ENCODE data around the gene ANKRD17.
"Not testable (repeated sequence)": the region's sequence is repeated elsewhere in the genome, so short reads cannot be mapped to it uniquely, and the experiment has no call there.

The ANKRD17 gene

DNA sequence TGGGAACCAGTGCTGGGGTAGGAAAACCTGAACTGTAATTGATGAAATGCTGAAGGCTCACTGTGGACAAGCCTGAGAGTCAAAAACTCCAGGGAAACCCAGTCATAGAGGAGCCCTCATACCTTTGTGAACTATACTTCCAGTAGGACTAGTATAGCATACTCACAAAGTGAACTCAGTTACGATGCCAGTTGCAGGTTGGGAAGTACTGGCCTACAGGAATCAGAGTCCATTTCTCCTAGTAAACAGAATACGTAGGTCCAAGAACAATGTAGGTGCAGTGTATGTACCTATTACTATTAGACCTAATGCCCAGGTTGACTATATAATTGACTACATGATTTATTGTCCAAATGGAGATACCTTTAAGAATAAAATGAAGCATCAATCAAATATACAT lies 8.5 kb upstream of the ANKRD17 start:
- no peak overlapping the region for H3K9ac ChIP-seq (ENCODE audit: low read depth in 1 of 2, low read length in 2 of 2)
- H3K4me3 ChIP-seq (ENCODE audit: low read depth in 1 of 2, low read length in 2 of 2), result no peak overlapping the region
- H3K4me1 ChIP-seq (ENCODE audit: control insufficient read depth in 1 of 2, insufficient read depth in 2 of 2, low read length in 2 of 2), result no peaks in the 10 kb centered on the region
- no peaks in the 10 kb centered on the region for H3K9me3 ChIP-seq (ENCODE audit: control insufficient read depth in 1 of 2, low read length in 2 of 2)
- no peaks in the 10 kb centered on the region for H3K27me3 ChIP-seq (ENCODE audit: control insufficient read depth in 1 of 2, insufficient read depth in 2 of 2, low read length in 2 of 2)
- no peak overlapping the region for H3K27ac ChIP-seq (ENCODE audit: low read depth, low read length)
- peaks cover 0 to 3% of the 10 kb centered on the region in 2 donors for H3K36me3 ChIP-seq (ENCODE audit: control insufficient read depth in 1 of 2, insufficient read depth in 2 of 2, low read length in 2 of 2)

DNA sequence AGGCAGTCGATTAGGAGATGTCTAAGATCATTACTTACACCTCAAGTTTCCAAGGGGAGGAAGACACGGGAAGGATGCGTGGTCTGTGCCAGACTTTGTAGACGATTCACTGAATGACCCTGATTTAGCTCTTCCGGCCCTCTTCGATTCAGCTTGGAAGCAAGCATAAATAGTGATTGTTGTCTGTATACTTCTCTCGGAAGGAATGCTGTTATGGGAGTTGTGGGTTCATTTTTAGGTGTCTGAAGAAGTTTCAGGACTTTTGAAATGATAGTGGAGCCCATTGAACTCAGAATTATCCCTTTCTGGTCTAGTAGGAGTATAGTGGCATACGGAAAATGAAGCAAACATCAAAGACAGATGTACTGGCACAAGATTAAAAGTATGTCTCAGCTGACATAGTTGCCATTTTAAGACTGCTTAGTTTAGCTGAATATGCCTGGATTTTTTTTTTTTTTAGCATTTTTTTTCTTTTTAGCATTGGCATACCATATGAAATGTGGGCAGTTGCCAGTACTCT lies 1.0 kb upstream of the ANKRD17 start:
- H3K9ac ChIP-seq (ENCODE audit: low read depth in 1 of 2, low read length in 2 of 2), result peak overlapping the region; percentile 71 to 88
- H3K36me3 ChIP-seq (ENCODE audit: control insufficient read depth in 1 of 2, insufficient read depth in 2 of 2, low read length in 2 of 2), result peaks cover 0 to 3% of the 10 kb centered on the region in 2 donors
- H3K4me1 ChIP-seq (ENCODE audit: control insufficient read depth in 1 of 2, insufficient read depth in 2 of 2, low read length in 2 of 2), result peaks cover 23 to 28% of the 10 kb centered on the region in 2 donors
- H3K4me3 ChIP-seq (ENCODE audit: low read depth in 1 of 2, low read length in 2 of 2), result peak overlapping the region; percentile 85 to 97
- H3K27me3 ChIP-seq (ENCODE audit: control insufficient read depth in 1 of 2, insufficient read depth in 2 of 2, low read length in 2 of 2), result no peaks in the 10 kb centered on the region
- peak overlapping the region; percentile 97 for H3K27ac ChIP-seq (ENCODE audit: low read depth, low read length)
- no peaks in the 10 kb centered on the region for H3K9me3 ChIP-seq (ENCODE audit: control insufficient read depth in 1 of 2, low read length in 2 of 2)

DNA sequence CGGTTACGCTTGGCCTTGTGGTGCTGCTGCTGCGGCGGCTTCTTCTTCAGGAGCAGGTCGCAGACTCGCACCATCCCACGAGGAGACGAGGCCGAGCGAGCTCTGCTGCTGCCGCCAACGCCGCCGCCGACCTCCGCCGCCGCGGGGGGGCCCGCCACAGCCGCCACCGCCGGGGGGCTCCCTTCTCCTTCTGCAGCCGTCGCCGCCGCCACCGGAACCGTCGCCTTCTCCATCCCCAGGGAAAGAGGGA lies 237 bp downstream of the ANKRD17 start:
- Histone ChIP-seq H3K9ac (ENCODE audit: low read depth in 1 of 2, low read length in 2 of 2) (peak overlapping the region; percentile 89 to 90), H3K27me3 (ENCODE audit: control insufficient read depth in 1 of 2, insufficient read depth in 2 of 2, low read length in 2 of 2) (no peaks in the 10 kb centered on the region), H3K36me3 (ENCODE audit: control insufficient read depth in 1 of 2, insufficient read depth in 2 of 2, low read length in 2 of 2) (peaks cover 0 to 3% of the 10 kb centered on the region in 2 donors), H3K9me3 (ENCODE audit: control insufficient read depth in 1 of 2, low read length in 2 of 2) (no peaks in the 10 kb centered on the region), H3K4me1 (ENCODE audit: control insufficient read depth in 1 of 2, insufficient read depth in 2 of 2, low read length in 2 of 2) (peaks cover 26 to 28% of the 10 kb centered on the region in 2 donors), H3K27ac (ENCODE audit: low read depth, low read length) (peak overlapping the region; percentile 97), H3K4me3 (ENCODE audit: low read depth in 1 of 2, low read length in 2 of 2) (peak overlapping the region; percentile 85 to 97)

DNA sequence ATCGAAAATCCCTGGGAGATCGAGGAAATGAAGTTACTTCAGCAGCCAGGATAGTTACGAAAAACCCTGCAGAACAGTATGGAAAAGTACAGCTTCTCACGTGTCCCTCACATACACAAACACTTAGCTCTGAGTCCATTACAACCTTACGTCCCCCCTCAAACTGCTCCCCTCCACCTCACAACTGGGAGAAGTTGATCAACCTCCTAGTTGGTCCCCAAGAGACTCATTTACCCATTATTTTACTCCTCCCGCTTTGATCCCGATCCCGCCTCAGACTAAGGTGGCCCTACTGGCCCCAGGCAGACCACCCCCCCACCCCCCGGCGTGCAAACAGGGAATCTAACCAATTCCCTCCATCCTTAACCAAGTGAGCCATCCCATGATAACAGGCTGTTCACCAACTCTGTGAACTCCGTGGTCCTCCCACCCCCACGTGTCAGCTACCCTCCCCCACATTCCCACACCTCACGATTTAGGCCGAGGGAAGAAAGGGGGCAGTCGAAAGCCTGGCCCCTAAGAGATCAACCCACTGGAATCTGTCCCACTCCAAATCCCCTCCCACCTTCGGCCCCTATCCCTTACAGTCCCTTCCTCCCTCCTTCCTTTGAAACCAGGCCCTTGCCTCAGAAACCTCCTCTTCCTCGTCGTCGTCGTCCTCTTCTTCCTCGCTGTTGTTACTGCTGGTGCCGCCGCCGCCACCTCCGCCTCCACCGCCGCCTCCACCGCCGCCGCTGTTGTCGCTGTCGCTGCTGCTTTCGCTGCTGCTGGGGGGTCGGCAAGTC lies 755 bp downstream of the ANKRD17 start:
- H3K4me1 ChIP-seq (ENCODE audit: control insufficient read depth in 1 of 2, insufficient read depth in 2 of 2, low read length in 2 of 2), result peaks cover 28 to 31% of the 10 kb centered on the region in 2 donors
- peaks cover 2 to 3% of the 10 kb centered on the region in 2 donors for H3K36me3 ChIP-seq (ENCODE audit: control insufficient read depth in 1 of 2, insufficient read depth in 2 of 2, low read length in 2 of 2)
- peak overlapping the region; percentile 97 for H3K27ac ChIP-seq (ENCODE audit: low read depth, low read length)
- H3K27me3 ChIP-seq (ENCODE audit: control insufficient read depth in 1 of 2, insufficient read depth in 2 of 2, low read length in 2 of 2), result no peaks in the 10 kb centered on the region
- peak overlapping the region; percentile 89 to 90 for H3K9ac ChIP-seq (ENCODE audit: low read depth in 1 of 2, low read length in 2 of 2)
- no peaks in the 10 kb centered on the region for H3K9me3 ChIP-seq (ENCODE audit: control insufficient read depth in 1 of 2, low read length in 2 of 2)
- H3K4me3 ChIP-seq (ENCODE audit: low read depth in 1 of 2, low read length in 2 of 2), result peak overlapping the region; percentile 85 to 97

DNA sequence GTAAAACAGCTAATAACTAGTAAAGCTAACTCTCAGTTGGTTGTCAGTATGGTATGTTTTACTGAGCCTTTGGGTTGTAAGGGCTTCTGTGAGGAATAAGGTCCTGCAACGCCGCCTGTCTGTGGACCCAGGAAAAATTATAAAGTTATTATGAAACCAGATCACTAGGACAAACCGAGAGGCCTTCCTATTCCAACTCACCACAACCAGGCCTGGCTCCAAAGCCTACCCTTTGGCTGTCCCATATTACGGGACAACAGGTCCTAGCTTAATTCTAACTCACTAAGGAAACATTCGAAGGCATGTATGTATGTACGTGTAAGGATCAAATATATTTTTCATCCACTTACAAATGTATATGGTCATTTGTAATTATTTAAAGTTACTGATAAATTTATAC lies 1.4 kb downstream of the ANKRD17 start:
- peak overlapping the region; percentile 89 to 90 for H3K9ac ChIP-seq (ENCODE audit: low read depth in 1 of 2, low read length in 2 of 2)
- H3K4me3 ChIP-seq (ENCODE audit: low read depth in 1 of 2, low read length in 2 of 2), result peak overlapping the region; percentile 85 to 97
- no peaks in the 10 kb centered on the region for H3K27me3 ChIP-seq (ENCODE audit: control insufficient read depth in 1 of 2, insufficient read depth in 2 of 2, low read length in 2 of 2)
- no peak overlapping the region for H3K27ac ChIP-seq (ENCODE audit: low read depth, low read length)
- no peaks in the 10 kb centered on the region for H3K9me3 ChIP-seq (ENCODE audit: control insufficient read depth in 1 of 2, low read length in 2 of 2)
- peaks cover 28 to 34% of the 10 kb centered on the region in 2 donors for H3K4me1 ChIP-seq (ENCODE audit: control insufficient read depth in 1 of 2, insufficient read depth in 2 of 2, low read length in 2 of 2)
- H3K36me3 ChIP-seq (ENCODE audit: control insufficient read depth in 1 of 2, insufficient read depth in 2 of 2, low read length in 2 of 2), result peaks cover 4 to 6% of the 10 kb centered on the region in 2 donors

DNA sequence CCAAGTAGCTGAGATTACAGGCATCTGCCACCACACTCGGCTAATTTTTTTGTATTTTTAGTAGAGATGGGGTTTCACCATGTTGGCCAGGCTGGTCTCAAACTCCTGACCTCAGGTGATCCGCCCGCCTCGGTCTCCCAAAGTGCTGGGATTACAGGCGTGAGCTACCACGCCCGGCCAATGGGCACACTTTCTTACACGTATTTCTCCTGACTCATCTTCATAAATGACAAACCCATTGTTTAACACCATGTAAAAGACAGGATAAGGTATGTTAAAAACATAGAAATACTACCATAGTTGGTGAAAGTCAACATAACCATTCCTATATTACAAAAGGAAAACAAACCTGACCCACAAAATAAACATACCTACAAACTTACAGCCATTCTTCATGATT lies 2.8 kb downstream of the ANKRD17 start:
- H3K27me3 ChIP-seq (ENCODE audit: control insufficient read depth in 1 of 2, insufficient read depth in 2 of 2, low read length in 2 of 2); H3K27ac ChIP-seq (ENCODE audit: low read depth, low read length); H3K9me3 ChIP-seq (ENCODE audit: control insufficient read depth in 1 of 2, low read length in 2 of 2): not testable (repeated sequence)
- H3K4me3 ChIP-seq (ENCODE audit: low read depth in 1 of 2, low read length in 2 of 2), result peak overlapping the region; percentile 44 to 85
- peaks cover 4 to 10% of the 10 kb centered on the region in 2 donors for H3K36me3 ChIP-seq (ENCODE audit: control insufficient read depth in 1 of 2, insufficient read depth in 2 of 2, low read length in 2 of 2)
- peaks cover 28 to 37% of the 10 kb centered on the region in 2 donors for H3K4me1 ChIP-seq (ENCODE audit: control insufficient read depth in 1 of 2, insufficient read depth in 2 of 2, low read length in 2 of 2)
- peak overlapping the region in 1 of 2 donors; percentile 89 for H3K9ac ChIP-seq (ENCODE audit: low read depth in 1 of 2, low read length in 2 of 2)

DNA sequence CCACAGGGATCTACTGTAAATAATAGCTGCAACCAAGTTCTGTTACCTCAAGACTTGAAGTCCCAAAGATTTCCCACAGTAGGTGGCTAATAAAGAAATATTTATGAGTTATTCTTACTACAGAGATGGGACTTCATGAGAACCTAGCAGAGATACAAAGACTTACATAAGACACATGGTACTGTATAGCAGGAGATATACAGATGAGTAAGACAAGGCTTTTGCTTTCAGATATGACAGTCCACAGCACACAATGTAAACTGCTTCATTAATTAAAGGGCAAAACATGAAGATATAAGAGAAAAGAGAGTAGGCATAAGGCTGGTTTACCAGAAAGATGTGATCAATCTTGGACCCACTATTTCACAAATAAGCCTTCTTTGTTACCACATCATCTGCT lies 6.6 kb downstream of the ANKRD17 start:
- peaks cover 4 to 10% of the 10 kb centered on the region in 2 donors for H3K36me3 ChIP-seq (ENCODE audit: control insufficient read depth in 1 of 2, insufficient read depth in 2 of 2, low read length in 2 of 2)
- no peak overlapping the region for H3K4me3 ChIP-seq (ENCODE audit: low read depth in 1 of 2, low read length in 2 of 2)
- no peak overlapping the region for H3K27ac ChIP-seq (ENCODE audit: low read depth, low read length)
- peaks cover 12 to 30% of the 10 kb centered on the region in 2 donors for H3K4me1 ChIP-seq (ENCODE audit: control insufficient read depth in 1 of 2, insufficient read depth in 2 of 2, low read length in 2 of 2)
- H3K9ac ChIP-seq (ENCODE audit: low read depth in 1 of 2, low read length in 2 of 2), result no peak overlapping the region
- H3K9me3 ChIP-seq (ENCODE audit: control insufficient read depth in 1 of 2, low read length in 2 of 2), result no peaks in the 10 kb centered on the region
- no peaks in the 10 kb centered on the region for H3K27me3 ChIP-seq (ENCODE audit: control insufficient read depth in 1 of 2, insufficient read depth in 2 of 2, low read length in 2 of 2)

DNA sequence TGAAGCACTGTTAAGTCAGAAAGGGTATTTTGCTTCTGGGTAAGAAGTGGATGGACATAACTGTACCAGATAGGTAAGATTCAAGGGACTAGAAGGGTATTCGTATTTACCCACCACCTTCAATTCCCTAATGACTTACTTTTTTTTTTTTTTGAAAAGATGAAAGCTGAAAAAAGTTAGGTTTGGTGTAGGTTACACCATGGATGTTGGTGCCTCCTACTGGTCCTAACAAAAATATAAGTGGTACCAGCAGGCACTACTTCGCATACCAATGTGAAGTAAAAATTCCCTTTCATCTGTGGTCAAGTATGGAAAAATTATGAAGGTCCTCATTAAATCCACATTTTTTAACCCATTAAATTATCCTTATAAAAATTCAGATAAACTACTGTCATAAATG lies 7.2 kb downstream of the ANKRD17 start:
- Histone ChIP-seq H3K4me1 (ENCODE audit: control insufficient read depth in 1 of 2, insufficient read depth in 2 of 2, low read length in 2 of 2) (peaks cover 6 to 36% of the 10 kb centered on the region in 2 donors), H3K4me3 (ENCODE audit: low read depth in 1 of 2, low read length in 2 of 2) (no peak overlapping the region), H3K27ac (ENCODE audit: low read depth, low read length) (no peak overlapping the region), H3K36me3 (ENCODE audit: control insufficient read depth in 1 of 2, insufficient read depth in 2 of 2, low read length in 2 of 2) (peaks cover 4 to 10% of the 10 kb centered on the region in 2 donors), H3K9ac (ENCODE audit: low read depth in 1 of 2, low read length in 2 of 2) (no peak overlapping the region), H3K9me3 (ENCODE audit: control insufficient read depth in 1 of 2, low read length in 2 of 2) (no peaks in the 10 kb centered on the region), H3K27me3 (ENCODE audit: control insufficient read depth in 1 of 2, insufficient read depth in 2 of 2, low read length in 2 of 2) (no peaks in the 10 kb centered on the region)

DNA sequence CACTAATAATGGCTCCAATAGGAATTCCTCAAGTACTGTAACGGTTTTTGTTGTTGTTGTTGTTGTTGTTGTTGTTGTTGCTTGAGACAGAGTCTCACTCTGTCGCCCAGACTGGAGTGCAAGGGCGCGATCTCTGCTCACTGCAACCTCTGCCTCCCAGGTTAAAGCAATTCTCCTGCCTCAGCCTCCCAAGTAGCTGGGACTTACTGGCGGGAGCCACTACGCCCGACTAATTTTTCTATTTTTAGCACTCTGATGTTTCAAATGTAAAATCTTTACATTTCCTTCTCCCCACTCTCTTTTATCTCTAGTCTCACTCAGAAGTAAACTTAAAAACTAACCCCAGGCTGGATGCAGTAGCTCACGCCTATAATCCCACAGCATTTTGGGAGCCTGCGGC lies 8.0 kb downstream of the ANKRD17 start:
- no peak overlapping the region for H3K27ac ChIP-seq (ENCODE audit: low read depth, low read length)
- peaks cover 4 to 10% of the 10 kb centered on the region in 2 donors for H3K36me3 ChIP-seq (ENCODE audit: control insufficient read depth in 1 of 2, insufficient read depth in 2 of 2, low read length in 2 of 2)
- no peak overlapping the region for H3K4me3 ChIP-seq (ENCODE audit: low read depth in 1 of 2, low read length in 2 of 2)
- no peaks in the 10 kb centered on the region for H3K27me3 ChIP-seq (ENCODE audit: control insufficient read depth in 1 of 2, insufficient read depth in 2 of 2, low read length in 2 of 2)
- no peak overlapping the region for H3K9ac ChIP-seq (ENCODE audit: low read depth in 1 of 2, low read length in 2 of 2)
- H3K9me3 ChIP-seq (ENCODE audit: control insufficient read depth in 1 of 2, low read length in 2 of 2), result no peaks in the 10 kb centered on the region
- H3K4me1 ChIP-seq (ENCODE audit: control insufficient read depth in 1 of 2, insufficient read depth in 2 of 2, low read length in 2 of 2), result peaks cover 0 to 37% of the 10 kb centered on the region in 2 donors

DNA sequence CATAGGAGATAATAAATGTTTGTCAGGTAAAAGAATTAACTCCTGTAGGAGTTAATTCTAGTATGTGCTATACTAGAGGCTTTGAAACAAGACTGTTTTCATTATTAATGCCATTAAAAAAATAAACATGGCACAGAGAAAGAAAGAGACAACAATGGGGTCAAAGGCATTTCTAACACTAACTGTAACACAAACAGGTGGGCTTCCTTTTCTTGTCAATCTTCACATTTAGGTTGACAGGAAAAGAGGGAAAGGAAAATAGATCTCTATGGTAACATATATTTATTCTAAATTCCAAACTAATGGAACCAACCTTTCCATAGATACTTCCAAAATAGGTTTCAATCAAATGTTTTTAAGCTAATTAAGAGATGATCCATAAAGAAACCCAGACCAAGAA lies 9.8 kb downstream of the ANKRD17 start:
- H3K4me1 ChIP-seq (ENCODE audit: control insufficient read depth in 1 of 2, insufficient read depth in 2 of 2, low read length in 2 of 2), result peaks cover 9 to 41% of the 10 kb centered on the region in 2 donors
- no peak overlapping the region for H3K9ac ChIP-seq (ENCODE audit: low read depth in 1 of 2, low read length in 2 of 2)
- no peaks in the 10 kb centered on the region for H3K27me3 ChIP-seq (ENCODE audit: control insufficient read depth in 1 of 2, insufficient read depth in 2 of 2, low read length in 2 of 2)

More for the DNA sequence above, 9.8 kb downstream of the ANKRD17 start:
- Histone ChIP-seq H3K36me3 (ENCODE audit: control insufficient read depth in 1 of 2, insufficient read depth in 2 of 2, low read length in 2 of 2) (peaks cover 4 to 10% of the 10 kb centered on the region in 2 donors), H3K27ac (ENCODE audit: low read depth, low read length) (no peak overlapping the region), H3K4me3 (ENCODE audit: low read depth in 1 of 2, low read length in 2 of 2) (no peak overlapping the region), H3K9me3 (ENCODE audit: control insufficient read depth in 1 of 2, low read length in 2 of 2) (no peaks in the 10 kb centered on the region)

Measured in duodenal mucosa (tissue), 2 donors.